ENCODE measurements around the gene SLC13A1. TPM values are rescaled to one million over a fixed set of nuclear protein-coding genes. Genes with fewer than 3 reads are reported as not detected.
"Not testable (repeated sequence)": the region's sequence is repeated elsewhere in the genome, so short reads cannot be mapped to it uniquely, and the experiment has no call there.

The SLC13A1 gene, protein sequence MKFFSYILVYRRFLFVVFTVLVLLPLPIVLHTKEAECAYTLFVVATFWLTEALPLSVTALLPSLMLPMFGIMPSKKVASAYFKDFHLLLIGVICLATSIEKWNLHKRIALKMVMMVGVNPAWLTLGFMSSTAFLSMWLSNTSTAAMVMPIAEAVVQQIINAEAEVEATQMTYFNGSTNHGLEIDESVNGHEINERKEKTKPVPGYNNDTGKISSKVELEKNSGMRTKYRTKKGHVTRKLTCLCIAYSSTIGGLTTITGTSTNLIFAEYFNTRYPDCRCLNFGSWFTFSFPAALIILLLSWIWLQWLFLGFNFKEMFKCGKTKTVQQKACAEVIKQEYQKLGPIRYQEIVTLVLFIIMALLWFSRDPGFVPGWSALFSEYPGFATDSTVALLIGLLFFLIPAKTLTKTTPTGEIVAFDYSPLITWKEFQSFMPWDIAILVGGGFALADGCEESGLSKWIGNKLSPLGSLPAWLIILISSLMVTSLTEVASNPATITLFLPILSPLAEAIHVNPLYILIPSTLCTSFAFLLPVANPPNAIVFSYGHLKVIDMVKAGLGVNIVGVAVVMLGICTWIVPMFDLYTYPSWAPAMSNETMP
- total RNA-seq = not detected

DNA sequence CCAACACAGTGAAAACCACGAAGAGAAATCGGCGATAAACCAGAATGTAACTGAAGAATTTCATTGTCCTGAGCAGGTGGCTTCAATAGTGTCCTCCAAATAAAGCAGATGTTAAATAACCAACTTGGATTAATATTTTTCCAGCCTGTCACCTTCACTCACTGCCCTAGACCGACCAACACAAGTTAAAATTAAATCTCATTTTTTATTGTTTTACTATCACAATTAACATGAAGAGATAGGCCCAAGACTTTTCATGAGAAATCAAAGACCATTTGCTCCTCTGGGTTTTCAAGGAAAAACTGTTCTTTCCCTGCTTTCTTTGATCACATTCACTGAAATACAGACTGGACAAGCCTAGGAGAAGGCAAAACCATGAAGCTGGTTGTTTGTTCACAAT, at the start of gene SLC13A1:
SLC13A1 (minus strand) TSS at position 87 of the 400 bp plus-strand sequence; CDS start at position 64, 23 bp downstream.
- H3K9me3 Mint-ChIP-seq (ENCODE audit: insufficient read depth) = no peaks in the 10 kb centered on the region
- no peak within 1 kb of the TSS for H3K27ac Mint-ChIP-seq
- no peaks in the 10 kb centered on the region for H3K4me1 Mint-ChIP-seq (ENCODE audit: low read depth)
- no peaks in the 10 kb centered on the region for H3K36me3 Mint-ChIP-seq (ENCODE audit: low read depth)
- ATAC-seq (no peak), DNase-seq (no peak)
- POLR2A ChIA-PET = no interaction called here
- H3K4me3 Mint-ChIP-seq = no peak within 1 kb of the TSS
- CTCF ChIA-PET = no interaction called here
- H3K27me3 Mint-ChIP-seq (ENCODE audit: low read depth) = no peaks in the 10 kb centered on the region

DNA sequence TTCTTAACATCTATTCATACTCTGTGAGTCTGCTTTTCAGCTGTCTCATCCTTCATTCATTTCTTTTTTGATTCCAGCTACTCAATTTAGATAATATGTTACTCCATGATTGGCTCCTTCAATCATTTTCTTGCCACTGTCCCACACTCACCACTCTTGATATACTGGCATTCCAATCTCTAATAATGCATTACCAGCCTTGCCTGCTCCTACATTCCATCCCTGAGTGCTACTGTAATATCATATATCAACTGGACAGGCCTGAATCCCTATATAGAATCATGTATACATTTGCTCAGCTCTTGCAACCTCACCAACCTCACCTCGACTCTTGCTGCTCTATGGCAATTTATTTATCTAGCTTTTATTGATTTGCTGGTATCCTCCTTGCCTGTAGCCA, 45.0 kb upstream of the SLC13A1 start:
- ATAC-seq (no peak), DNase-seq (no peak)
- Mint-ChIP-seq H3K4me3 (no peak overlapping the region), H3K9me3 (ENCODE audit: insufficient read depth) (no peaks in the 10 kb centered on the region), H3K36me3 (ENCODE audit: low read depth) (no peaks in the 10 kb centered on the region), H3K4me1 (ENCODE audit: low read depth) (no peaks in the 10 kb centered on the region), H3K27ac (no peak overlapping the region), H3K27me3 (ENCODE audit: low read depth) (no peaks in the 10 kb centered on the region)
- ChIA-PET CTCF (no interaction called here), POLR2A (no interaction called here)

DNA sequence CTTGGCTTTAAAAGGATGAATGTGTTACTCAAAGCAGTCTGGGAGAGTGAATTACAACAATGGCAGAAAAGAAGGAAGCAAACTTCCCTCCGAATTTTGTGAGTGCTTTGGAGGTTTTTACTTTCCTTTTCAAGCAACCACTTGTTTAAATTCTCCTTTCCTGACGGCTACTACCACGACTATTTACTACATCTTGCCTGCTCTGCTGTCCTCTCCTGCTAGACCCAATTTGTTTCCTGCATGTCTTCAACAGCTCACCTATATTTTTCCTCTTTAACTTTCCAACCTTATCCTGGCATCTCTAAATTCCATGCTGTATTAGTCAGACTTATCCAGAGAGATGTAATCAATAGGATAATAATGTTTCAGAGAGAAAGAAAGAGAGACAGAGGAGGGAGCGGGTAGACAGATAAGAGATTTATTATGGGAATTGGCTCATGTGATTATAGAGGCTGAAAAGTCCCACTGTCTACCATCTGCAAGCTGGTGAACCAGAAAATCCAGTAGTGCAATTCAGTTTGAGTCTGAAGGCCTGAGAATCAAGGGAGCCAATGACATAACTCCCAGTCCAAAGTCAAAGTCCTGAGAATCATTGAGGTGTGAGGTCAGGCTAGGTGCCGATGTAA, 42.8 kb upstream of the SLC13A1 start:
- DNase-seq (no peak), ATAC-seq (no peak)
- CTCF ChIA-PET = no interaction called here
- Mint-ChIP-seq H3K4me1 (ENCODE audit: low read depth) (no peaks in the 10 kb centered on the region), H3K9me3 (ENCODE audit: insufficient read depth) (no peaks in the 10 kb centered on the region), H3K27ac (no peak overlapping the region), H3K4me3 (no peak overlapping the region), H3K27me3 (ENCODE audit: low read depth) (no peaks in the 10 kb centered on the region), H3K36me3 (ENCODE audit: low read depth) (no peaks in the 10 kb centered on the region)
- POLR2A ChIA-PET = no interaction called here

DNA sequence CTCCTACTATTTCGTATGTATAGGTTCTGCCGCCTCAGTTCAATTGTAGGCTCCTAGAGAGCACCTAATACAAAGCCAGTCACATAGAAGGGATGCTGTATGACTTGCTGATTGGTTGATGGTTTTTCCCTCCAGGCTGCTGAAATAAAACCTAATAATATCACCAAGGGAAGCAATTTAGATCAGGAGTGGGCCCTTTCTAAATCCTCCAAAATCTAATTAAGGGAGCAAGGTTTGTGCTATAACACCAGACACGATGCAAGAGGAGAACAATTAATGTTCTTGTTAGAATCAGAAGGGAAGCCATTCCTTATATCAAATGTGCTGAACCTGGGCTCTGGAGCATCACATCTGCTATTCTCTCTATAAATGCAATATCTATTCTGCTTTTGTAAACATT, 42.0 kb upstream of the SLC13A1 start:
- no peak for DNase-seq
- Mint-ChIP-seq H3K4me1 (ENCODE audit: low read depth) (no peaks in the 10 kb centered on the region), H3K27ac (no peak overlapping the region), H3K4me3 (no peak overlapping the region), H3K27me3 (ENCODE audit: low read depth) (no peaks in the 10 kb centered on the region), H3K36me3 (ENCODE audit: low read depth) (no peaks in the 10 kb centered on the region), H3K9me3 (ENCODE audit: insufficient read depth) (no peaks in the 10 kb centered on the region)
- ATAC-seq = no peak
- ChIA-PET POLR2A (no interaction called here), CTCF (no interaction called here)

DNA sequence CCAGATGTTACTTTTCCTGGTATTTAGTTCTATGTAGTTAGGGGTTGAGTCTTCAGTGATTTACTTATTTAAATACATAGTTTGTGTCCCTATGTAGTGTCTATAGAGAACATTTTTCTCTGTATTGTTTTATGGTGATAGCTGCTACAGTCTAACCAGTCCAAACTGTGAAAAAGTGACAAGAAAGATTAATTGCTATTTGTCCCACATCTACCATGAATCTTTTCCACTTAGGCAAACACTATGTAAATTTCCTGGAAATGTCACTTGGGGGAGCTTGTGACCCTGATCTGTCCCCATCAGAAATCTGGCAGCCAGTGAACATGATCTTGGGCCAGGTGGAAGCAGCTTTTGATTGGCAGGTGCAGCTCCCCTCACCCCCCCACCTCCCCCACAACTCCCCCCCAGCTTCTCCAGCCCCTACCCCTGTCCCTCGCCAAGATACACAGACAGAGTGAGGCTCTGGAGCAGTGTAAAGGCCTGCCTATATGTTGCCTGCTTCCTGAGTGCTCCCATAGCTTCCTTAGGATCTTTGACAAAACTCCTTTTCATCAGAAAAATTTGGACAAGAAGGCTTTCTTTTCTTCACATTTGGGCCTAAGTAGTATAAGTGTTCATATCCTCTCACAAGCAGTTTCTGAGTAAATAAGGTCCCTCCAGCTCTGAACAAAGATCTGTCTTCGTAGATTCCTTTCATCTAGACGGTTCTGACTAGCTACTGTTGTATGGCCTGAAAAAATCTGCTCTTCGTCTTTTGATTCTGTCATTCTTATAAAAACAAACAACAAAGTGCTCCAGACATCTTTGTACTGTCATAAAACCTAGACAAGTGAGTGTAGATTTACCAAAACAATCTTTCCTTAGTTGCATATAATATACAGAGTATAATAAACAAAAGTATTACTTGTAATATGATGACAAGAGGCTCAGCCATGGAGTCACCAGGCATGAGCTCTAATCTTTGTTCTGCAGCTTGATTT, 31.5 kb upstream of the SLC13A1 start:
- Mint-ChIP-seq H3K4me3 (no peak overlapping the region), H3K9me3 (ENCODE audit: insufficient read depth) (no peaks in the 10 kb centered on the region), H3K27me3 (ENCODE audit: low read depth) (no peaks in the 10 kb centered on the region), H3K27ac (no peak overlapping the region), H3K4me1 (ENCODE audit: low read depth) (no peaks in the 10 kb centered on the region), H3K36me3 (ENCODE audit: low read depth) (no peaks in the 10 kb centered on the region)
- ATAC-seq = no peak
- POLR2A ChIA-PET = no interaction called here
- no peak for DNase-seq
- CTCF ChIA-PET = interaction anchor here (0.8 kb wide), 1 partner anchor 136 kb away, joined by 3 read pairs; no protein-coding TSS in a partner anchor

DNA sequence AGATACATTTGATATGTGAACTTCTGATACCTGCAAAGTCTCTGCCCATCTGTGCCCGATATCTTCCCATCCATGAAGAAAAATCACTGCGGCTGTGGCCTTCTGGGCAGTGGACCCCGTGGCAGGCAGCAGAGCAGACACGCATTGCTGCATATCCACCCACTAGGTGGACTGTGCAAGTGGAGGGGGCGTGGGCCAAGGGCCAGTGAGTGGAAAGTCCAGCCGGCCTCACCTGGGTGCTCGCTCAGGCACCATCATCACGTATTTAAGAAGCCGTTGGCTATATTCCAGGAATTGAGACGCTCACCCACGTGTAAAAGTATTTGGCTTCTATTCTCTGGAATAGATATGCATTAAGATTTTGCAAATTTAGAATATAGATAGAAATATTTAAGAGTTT, 30.8 kb upstream of the SLC13A1 start:
- ChIA-PET CTCF (no interaction called here), POLR2A (no interaction called here)
- Mint-ChIP-seq H3K27me3 (ENCODE audit: low read depth) (no peaks in the 10 kb centered on the region), H3K4me1 (ENCODE audit: low read depth) (no peaks in the 10 kb centered on the region), H3K9me3 (ENCODE audit: insufficient read depth) (no peaks in the 10 kb centered on the region), H3K27ac (no peak overlapping the region), H3K36me3 (ENCODE audit: low read depth) (no peaks in the 10 kb centered on the region), H3K4me3 (no peak overlapping the region)
- no peak for DNase-seq
- no peak for ATAC-seq

DNA sequence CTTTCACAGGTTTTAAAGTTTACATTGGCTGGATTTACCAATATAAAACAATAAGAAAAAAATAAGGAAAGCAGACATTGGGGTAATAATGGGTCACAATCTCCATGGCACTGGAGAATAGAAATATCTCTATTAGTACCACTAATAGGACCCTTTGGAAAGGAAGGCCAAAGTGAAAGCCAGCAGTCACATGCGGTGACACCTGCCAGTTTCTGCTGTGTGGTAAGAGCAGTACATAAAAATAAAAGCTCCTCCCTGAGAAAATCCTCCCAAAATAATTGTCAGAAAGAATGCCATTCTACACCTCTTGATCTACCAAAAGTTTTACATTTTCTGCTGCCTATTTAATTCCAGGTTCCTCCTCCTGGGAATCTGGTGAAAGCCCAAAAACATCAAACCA, 30.4 kb upstream of the SLC13A1 start:
- H3K27ac Mint-ChIP-seq = no peak overlapping the region
- ATAC-seq (no peak), DNase-seq (no peak)
- H3K27me3 Mint-ChIP-seq (ENCODE audit: low read depth) = no peaks in the 10 kb centered on the region
- H3K4me3 Mint-ChIP-seq = no peak overlapping the region
- ChIA-PET POLR2A (no interaction called here), CTCF (no interaction called here)
- H3K4me1 Mint-ChIP-seq (ENCODE audit: low read depth) = no peaks in the 10 kb centered on the region
- no peaks in the 10 kb centered on the region for H3K36me3 Mint-ChIP-seq (ENCODE audit: low read depth)
- peaks cover under 1% of the 10 kb centered on the region for H3K9me3 Mint-ChIP-seq (ENCODE audit: insufficient read depth)

DNA sequence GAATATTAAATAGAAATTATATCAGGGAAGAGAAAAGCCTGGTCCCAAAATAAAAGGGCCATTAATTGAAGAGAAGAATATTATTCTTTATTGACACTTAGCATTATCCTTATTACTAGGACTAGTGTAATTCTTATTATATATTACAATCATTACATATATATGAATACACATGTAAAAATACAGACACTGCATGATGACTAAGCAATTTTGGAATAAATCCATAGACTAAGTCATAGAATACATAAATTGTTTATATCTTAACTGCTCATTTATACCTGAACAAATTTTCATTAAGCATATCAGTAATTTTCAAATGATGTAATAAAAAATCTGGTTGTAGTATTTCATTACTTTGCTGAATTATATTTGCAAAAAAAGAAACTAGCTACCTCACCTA, 29.7 kb upstream of the SLC13A1 start:
- Mint-ChIP-seq H3K27me3 (ENCODE audit: low read depth) (no peaks in the 10 kb centered on the region), H3K4me3 (no peak overlapping the region), H3K36me3 (ENCODE audit: low read depth) (no peaks in the 10 kb centered on the region), H3K27ac (no peak overlapping the region), H3K9me3 (ENCODE audit: insufficient read depth) (peaks cover 3% of the 10 kb centered on the region), H3K4me1 (ENCODE audit: low read depth) (no peaks in the 10 kb centered on the region)
- DNase-seq = no peak
- no peak for ATAC-seq
- POLR2A ChIA-PET = no interaction called here
- CTCF ChIA-PET = no interaction called here

DNA sequence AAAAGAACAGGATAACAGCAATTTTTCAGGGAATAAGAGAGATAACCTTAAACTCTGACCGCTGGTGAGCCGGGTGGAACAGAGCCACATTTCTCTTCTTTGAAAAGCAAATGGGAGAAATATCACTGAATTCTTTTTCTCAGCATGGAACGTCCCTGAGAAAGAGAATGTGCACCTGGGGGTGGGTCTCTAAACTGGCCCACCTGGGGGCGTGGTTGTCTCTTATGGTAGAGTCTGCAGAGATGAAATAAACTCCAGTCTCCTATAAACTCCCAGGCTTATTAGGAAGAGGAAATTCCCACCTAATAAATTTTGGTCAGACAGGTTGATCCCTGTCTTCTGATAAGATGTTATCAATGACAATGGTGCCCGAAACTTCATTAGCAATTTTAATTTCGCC, 27.9 kb upstream of the SLC13A1 start:
- not testable (repeated sequence) for ATAC-seq; H3K4me1 Mint-ChIP-seq (ENCODE audit: low read depth); H3K36me3 Mint-ChIP-seq (ENCODE audit: low read depth)

DNA sequence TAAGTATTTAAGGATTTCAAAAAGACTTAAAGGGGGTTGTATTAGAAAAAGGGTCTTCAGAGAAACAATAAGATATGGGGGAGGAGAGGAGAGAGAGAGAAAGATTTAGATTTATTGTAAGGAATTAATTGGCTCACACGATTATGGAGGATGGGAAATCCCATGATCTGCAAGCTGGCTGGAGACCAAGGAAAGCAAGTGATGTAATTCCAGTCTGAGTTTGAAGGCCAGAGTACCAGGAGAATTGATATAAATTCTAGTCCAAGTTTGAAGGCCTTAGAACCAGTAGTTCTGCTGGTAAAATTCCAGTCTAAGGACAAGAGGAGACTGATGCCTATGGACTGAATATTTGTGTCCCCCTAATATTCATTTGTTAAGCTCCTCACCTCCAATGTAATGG, 20.6 kb upstream of the SLC13A1 start:
- ATAC-seq = no peak
- ChIA-PET POLR2A (no interaction called here), CTCF (no interaction called here)
- Mint-ChIP-seq H3K27ac (no peak overlapping the region), H3K36me3 (ENCODE audit: low read depth) (no peaks in the 10 kb centered on the region), H3K27me3 (ENCODE audit: low read depth) (no peaks in the 10 kb centered on the region), H3K9me3 (ENCODE audit: insufficient read depth) (peaks cover 14% of the 10 kb centered on the region), H3K4me3 (no peak overlapping the region), H3K4me1 (ENCODE audit: low read depth) (no peaks in the 10 kb centered on the region)
- DNase-seq = no peak

More for the DNA sequence above, 27.9 kb upstream of the SLC13A1 start:
- H3K27me3 Mint-ChIP-seq (ENCODE audit: low read depth); H3K4me3 Mint-ChIP-seq; CTCF ChIA-PET; POLR2A ChIA-PET; H3K9me3 Mint-ChIP-seq (ENCODE audit: insufficient read depth); DNase-seq; H3K27ac Mint-ChIP-seq: not testable (repeated sequence)

DNA sequence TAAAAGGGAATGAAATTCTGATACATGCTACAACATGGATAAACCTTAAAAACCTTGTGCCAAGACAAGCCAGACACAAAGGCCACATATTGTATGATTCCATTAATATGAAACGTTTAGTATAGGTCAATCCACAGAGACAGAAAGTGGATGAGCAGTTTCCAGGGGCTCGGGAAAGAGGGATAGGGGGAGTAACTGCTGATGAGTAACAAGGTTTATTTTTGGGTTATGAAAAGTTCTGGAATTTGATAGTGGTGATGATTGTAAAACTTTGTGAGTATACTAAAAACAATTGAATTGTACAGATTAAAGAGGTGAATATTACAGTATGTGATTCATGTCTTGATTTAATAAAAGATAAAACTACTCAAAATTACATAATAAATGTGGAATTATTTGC, 19.1 kb upstream of the SLC13A1 start:
- CTCF ChIA-PET = no interaction called here
- Mint-ChIP-seq H3K27ac (no peak overlapping the region), H3K4me1 (ENCODE audit: low read depth) (no peaks in the 10 kb centered on the region), H3K4me3 (no peak overlapping the region), H3K36me3 (ENCODE audit: low read depth) (no peaks in the 10 kb centered on the region), H3K9me3 (ENCODE audit: insufficient read depth) (peaks cover 11% of the 10 kb centered on the region), H3K27me3 (ENCODE audit: low read depth) (no peaks in the 10 kb centered on the region)
- DNase-seq (no peak), ATAC-seq (no peak)
- POLR2A ChIA-PET = no interaction called here

DNA sequence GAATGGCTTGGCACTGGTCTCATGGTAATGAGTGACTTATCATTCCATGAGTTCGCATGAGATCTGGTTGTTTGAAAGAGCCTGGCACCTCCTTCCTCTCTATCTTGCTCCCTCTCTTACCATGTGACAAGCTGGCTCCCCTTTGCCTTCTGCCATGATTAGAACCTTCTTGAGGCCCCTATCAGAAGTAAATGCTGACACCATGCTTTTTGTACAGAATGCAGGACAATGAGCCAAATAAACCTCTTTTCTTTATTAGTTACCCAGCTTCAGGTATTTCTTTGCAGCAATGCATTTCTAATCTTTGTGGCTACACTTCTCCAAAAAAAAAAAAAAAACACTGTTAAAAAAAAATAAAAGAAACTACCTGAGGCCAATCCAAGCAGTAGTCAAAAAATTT, 17.1 kb upstream of the SLC13A1 start:
- ChIA-PET CTCF (no interaction called here), POLR2A (no interaction called here)
- Mint-ChIP-seq H3K27me3 (ENCODE audit: low read depth) (no peaks in the 10 kb centered on the region), H3K4me3 (no peak overlapping the region), H3K9me3 (ENCODE audit: insufficient read depth) (peaks cover 4% of the 10 kb centered on the region), H3K27ac (no peak overlapping the region), H3K36me3 (ENCODE audit: low read depth) (no peaks in the 10 kb centered on the region), H3K4me1 (ENCODE audit: low read depth) (no peaks in the 10 kb centered on the region)
- no peak for DNase-seq
- no peak for ATAC-seq
